Measurements from ENCODE around the gene DNAJB6. TPM values are rescaled to one million over a fixed set of nuclear protein-coding genes. Genes with fewer than 3 reads are reported as not detected.

Gene DNAJB6
- total and polyA plus RNA-seq, 12 donors = 38.4 to 195 (median 80.4) TPM

GRCh38 chr7:157404845-157405481 lies 68.2 kb downstream of the DNAJB6 start:
- DNase-seq = peak; percentile 86 to 97 (median 96)
- no peaks in the 10 kb centered on the region for H3K27me3 ChIP-seq
- H3K4me3 ChIP-seq = no peak overlapping the region
- peaks cover 4 to 25% of the 10 kb centered on the region in 2 donors for H3K4me1 ChIP-seq (replicated peaks in 1 of 2)
- WGBS, 4 donors = 21 to 35% (median 26%) methylated on average over 11 to 15 of the region's 15 CpGs
- intact Hi-C loops (cut with DNase I) = no loop called here
- H3K36me3 ChIP-seq (replicated peaks in 1 of 2) = peaks cover 0 to 18% of the 10 kb centered on the region in 2 donors
- H3K9me3 ChIP-seq (replicated peaks in 1 of 3) = no peaks in the 10 kb centered on the region
- H3K27ac ChIP-seq = peak overlapping the region; percentile 25 to 95 (median 61)
- no peak for TF ChIP-seq CTCF (IDR thresholded peaks at IDR 0.05)
- peak in 1 of 2 donors; percentile 13 for TF ChIP-seq POLR2A (IDR thresholded peaks at IDR 0.05)

GRCh38 chr7:157405501-157405900 lies 68.7 kb downstream of the DNAJB6 start:
- 49 to 64% (median 57%) methylated on average over 6 to 13 of the region's 13 CpGs for WGBS, 4 donors
- Histone ChIP-seq H3K36me3 (replicated peaks in 1 of 2) (peaks cover 0 to 19% of the 10 kb centered on the region in 2 donors), H3K27ac (peak overlapping the region; percentile 25 to 95 (median 61)), H3K4me1 (replicated peaks in 1 of 2) (peaks cover 4 to 25% of the 10 kb centered on the region in 2 donors), H3K4me3 (no peak overlapping the region), H3K27me3 (no peaks in the 10 kb centered on the region), H3K9me3 (replicated peaks in 1 of 3) (no peaks in the 10 kb centered on the region)
- TF ChIP-seq POLR2A (IDR thresholded peaks at IDR 0.05) (no peak), CTCF (IDR thresholded peaks at IDR 0.05) (no peak)
- intact Hi-C loops (cut with DNase I) = no loop called here
- DNase-seq = peak in 5 of 7 donors; percentile 40 to 66 (median 55)

DNA sequence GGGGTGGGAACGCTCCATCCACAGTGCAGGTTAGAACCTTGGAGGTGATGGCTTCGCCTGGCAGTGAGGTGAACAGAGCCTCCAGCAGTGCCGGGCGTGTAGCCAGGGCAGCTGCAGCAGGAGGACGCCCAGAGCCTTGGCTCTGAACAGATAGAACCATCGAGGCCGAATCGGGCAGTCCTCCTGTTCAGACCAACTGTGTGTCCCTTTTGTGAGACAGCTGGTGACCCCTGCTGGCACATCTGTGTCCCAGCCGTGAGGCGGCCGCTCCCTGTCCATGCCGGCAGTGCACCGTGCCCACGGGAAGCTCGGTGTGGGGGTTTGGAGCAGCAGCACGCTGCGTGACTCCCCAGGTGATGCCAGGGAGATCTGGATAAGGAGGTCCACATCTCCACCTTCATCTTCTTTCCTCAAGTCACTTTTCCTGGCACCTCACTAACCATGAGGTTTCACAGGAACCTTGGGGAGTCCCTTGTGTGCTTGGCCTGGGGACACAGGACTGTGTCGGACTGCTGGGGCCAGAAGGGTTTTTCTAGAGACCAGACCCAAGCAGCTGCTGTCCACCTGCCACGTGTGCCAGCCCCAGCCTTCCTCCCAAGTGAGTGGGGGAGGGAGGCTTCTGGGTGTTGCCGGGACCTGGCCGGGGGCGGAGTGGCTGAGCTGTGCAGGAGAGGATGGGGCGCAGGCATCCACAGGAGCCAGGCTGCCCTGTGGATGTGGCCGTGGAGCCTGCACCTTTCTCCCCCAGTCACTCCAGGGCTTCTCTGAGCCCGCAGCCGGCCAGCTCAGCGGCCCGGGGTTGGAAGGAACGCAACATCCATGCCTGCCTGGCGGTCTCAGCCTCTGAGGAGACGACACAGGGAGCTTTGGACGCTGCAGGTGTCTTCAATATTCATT lies 69.4 kb downstream of the DNAJB6 start:
- WGBS, 4 donors = 71 to 89% (median 78%) methylated on average over 21 to 32 of the region's 32 CpGs

More for the DNA sequence above, 69.4 kb downstream of the DNAJB6 start:
- TF ChIP-seq POLR2A (IDR thresholded peaks at IDR 0.05) (no peak), CTCF (IDR thresholded peaks at IDR 0.05) (peak in 5 of 6 experiments; percentile 13 to 37 (median 25))
- Histone ChIP-seq H3K4me1 (replicated peaks in 1 of 2) (peaks cover 4 to 25% of the 10 kb centered on the region in 2 donors), H3K36me3 (replicated peaks in 1 of 2) (peaks cover 0 to 17% of the 10 kb centered on the region in 2 donors), H3K27me3 (no peaks in the 10 kb centered on the region), H3K4me3 (no peak overlapping the region), H3K27ac (peak overlapping the region; percentile 25 to 95 (median 61)), H3K9me3 (replicated peaks in 1 of 3) (no peaks in the 10 kb centered on the region)
- intact Hi-C loops (cut with DNase I) = no loop called here
- DNase-seq = peak; percentile 57 to 79 (median 60)
